GM18517 (cell line): ENCODE data around the gene C17orf100.
"Not testable (repeated sequence)": the region's sequence is repeated elsewhere in the genome, so short reads cannot be mapped to it uniquely, and the experiment has no call there.

Experiments used
- ATAC-seq: cut with Tn5 transposase; IDR thresholded peaks from one replicate; pipeline ENCODE4 v1.9.1; 2021; ENCODE audit warnings: mild to moderate bottlenecking, moderate library complexity; ENCODE audit not compliant: unreplicated experiment

C17orf100 gene

DNA sequence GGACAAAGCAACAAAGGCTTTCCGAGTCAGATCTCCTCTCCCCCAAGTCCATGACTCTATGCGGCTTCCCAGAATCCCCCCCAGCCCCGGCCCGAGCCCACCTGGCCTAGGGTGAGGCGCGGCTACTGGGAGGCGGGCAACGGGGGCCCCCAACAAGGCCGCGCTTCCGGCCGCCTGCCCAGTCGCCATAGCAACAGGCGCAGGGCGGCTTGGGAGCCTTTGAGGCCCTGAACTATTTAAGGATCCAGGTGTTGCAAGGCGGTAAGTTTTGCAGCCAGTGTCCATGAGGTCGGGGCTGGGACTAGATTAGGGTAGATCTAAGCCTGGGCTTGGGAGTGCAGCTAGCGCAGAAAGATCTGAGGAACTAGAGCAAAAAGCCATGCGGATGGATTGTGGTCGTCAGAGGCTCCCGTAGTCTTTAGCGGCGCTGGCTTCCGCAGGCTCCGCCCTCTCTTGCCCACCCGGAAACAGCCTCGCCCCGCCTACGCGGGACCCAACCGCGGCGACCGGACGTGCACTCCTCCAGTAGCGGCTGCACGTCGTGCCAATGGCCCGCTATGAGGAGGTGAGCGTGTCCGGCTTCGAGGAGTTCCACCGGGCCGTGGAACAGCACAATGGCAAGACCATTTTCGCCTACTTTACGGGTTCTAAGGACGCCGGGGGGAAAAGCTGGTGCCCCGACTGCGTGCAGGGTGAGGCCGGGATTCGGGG, 10.9 kb upstream of the C17orf100 start, which contains the start of the genes KIAA0753 and TXNDC17:
TSS of gene KIAA0753 (minus strand) at position 176 of the 711 bp plus-strand sequence. CDS start 5,608 bp downstream, outside the sequence.
TSS of gene TXNDC17 (plus strand) at position 525 of the 711 bp plus-strand sequence. CDS start at position 548, 23 bp downstream.
- peak; percentile 77 for ATAC-seq

DNA sequence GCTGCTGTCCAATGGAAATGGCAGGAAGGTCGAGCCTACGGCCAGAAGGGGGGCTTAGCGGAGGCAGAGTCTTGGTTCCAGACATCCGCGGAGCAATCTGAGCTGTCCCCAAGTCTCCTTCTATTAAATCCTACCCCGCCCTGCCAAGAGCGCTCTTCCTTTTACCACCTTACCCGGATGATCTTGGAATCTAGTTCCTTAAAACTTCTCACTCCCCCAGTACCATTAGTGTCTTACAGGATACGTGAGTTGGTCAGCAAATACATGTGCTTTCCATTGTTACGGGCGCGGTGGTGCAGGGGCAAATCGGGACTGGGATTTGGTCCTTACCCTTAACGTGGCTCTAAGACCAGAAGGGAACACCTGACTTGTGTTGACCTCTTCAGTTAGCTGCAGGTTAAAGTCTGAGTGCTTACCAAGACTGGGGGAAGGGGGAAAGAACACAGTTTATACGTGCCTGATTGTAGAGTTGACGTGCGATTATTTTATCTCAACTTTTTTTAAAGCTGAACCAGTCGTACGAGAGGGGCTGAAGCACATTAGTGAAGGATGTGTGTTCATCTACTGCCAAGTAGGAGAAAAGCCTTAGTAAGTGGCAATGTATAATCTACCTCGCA, 10.2 kb upstream of the C17orf100 start:
- ATAC-seq = peak; percentile 8

DNA sequence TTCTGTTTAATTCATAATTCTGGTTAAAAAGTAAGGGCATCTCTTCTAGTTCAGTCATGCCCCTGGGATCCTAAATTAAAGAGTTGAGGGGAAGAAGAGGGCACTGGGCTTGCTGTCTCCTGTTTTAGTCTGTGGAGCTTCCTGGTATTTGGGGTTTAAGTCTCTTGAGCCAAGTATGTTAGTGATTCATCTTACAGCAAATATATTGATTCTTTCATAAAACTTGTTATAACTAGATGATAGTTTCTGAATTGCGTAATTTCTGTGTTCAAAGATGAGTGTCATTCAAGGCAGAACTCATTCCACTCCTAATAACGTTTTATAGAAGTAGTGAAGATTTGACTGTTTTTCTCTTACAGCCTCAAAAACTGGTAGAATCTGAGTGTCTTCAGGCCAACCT, 9.0 kb upstream of the C17orf100 start:
- ATAC-seq = no peak

DNA sequence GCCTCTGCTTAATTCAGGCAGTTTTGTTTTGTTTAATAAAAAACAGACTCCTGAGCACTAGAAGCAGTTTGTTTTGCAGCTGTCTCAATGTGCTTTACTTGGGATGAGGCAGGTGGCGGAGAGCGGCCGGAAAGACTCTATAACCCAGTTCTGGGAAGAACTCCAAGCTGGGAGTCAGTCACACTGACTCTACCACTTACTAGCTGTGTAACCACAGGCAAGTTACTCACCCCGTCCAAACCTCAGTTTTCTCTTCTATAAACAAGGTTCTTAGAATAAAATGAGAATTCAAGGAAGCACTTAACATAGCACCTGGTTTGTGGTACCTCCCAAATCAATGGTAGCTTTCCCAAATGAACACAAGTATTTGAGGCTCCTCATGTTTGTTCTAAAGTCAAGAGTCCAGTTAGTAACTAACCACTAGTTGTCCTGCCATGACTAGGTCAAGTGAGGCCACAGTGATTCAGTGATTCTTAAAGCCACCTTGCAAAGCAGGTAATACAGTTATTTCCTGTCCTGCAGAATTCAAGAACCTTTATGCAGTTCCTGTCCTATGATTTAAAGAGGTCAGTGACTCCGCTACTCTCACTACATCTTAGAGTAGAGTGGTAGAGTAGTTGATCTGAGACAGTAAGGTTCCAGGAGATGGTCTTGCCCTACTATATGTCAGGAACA, 8.0 kb upstream of the C17orf100 start:
- no peak for ATAC-seq

DNA sequence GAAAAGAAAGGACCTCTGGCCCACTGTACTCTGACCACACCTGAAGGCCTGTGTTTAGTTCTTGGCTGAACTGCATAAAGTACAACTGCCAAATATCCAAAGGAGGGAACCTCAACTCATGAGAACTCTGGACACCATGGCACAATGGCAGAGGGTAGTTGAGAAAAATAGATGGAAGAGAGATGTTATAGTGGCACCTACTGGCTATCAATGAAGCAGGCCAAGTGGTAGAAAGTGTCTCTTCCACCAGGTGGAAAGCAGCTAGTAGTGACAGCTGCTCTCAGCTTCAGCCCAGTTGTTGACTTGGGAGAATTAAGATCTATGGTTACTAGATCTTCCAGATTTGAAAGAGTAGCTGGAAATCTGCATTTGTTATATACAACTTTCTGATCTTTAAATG, 3.4 kb upstream of the C17orf100 start:
- no peak for ATAC-seq

DNA sequence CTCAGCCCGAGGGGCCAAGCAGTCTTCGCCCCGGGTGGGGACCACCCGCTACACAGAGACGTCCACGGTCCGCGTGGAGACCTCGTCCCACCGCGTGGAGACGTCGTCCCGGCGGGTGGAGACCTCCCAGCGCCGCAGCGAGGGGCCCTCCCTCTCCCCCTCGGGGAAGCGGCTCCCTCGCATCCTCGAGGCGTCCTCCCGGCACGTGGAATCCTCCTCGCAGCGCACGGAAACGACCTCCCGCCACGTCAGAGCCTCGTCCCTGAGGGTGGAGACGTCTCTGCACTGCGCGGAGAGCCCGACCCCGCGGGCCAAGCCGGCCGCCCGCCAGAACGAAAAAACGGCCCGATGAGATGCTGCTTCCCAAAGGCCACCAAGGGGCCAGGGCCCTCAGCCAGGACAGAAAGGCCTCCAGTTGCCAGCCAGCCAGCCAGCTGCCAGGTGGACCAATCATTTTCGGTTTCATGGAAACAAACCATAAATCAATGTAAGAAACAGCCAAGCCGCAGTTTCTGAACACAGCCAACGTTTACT, 424 bp downstream of the C17orf100 start:
- no peak for ATAC-seq

DNA sequence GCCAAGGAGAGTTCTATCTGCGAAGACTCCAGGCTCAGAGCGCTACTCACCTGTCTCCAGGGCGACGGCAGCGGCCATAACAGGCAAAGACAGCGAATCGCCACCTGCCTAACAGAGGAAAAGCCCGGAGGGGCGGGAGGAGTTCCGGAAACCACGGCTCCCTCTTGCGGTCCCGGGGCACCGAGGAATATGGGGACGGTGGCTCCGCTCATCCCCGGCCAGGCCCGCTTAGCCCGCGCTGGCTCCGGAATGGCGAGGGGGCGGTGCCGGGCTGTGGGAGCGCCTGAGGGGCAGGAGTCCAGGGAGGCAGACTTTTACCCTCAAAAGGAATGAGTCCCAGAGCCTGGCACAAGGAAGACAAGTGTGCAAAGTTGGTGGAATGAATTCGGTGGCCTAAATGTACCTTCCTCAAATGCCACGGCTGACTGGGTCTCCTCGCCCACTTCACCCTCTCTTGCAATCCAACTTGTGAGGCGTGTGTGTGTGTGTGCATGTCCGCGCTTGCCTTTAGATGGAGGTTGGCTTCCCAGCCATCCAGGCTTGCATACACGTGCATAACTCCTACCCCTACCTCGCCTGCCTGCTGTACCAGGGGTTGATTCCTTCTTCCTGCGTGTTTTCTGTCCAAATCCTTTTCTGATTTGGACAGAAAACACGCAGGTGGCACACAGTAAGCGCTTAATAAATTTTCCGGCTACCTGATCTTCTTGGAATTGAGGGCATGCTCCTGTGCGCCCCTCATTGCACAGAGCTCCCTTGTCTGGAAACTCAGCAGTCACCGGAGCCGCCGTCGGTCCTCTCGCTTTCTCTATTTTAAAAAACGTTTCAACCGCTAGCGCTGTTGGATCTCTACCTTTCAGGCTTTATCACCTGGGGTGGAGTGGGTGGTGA, 3.5 kb downstream of the C17orf100 start:
- ATAC-seq = no peak

DNA sequence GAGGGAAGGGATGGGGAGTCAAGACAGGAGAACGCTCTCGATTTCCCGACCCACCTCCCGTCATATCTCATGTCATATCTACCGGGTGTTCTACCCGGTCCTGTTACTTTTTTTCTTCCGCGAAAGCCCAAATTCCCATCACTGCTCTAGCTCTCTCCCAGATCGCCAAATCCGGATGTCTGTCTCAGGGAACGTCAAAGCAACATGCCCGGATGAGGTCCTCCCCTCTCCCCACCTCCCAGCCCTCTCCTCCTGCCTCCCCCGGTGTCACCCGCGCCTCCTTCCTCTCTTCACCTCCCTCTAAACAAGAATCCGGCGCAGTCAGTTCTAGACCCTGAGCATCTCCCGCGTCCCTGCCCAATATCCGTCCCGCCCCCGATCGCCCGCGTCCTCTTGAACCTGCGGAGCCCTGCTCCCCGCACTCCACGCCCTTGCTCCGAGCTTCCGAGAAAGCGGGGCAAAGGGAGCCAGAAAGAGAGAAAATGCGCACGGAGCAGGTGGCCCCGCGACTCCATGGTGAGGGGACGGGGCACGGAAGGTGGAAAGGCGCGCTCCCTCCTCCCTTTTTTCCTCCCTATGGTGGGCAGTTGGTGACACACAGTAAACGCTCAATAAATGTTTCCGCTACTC, 4.3 kb downstream of the C17orf100 start:
- not testable (repeated sequence) for ATAC-seq

DNA sequence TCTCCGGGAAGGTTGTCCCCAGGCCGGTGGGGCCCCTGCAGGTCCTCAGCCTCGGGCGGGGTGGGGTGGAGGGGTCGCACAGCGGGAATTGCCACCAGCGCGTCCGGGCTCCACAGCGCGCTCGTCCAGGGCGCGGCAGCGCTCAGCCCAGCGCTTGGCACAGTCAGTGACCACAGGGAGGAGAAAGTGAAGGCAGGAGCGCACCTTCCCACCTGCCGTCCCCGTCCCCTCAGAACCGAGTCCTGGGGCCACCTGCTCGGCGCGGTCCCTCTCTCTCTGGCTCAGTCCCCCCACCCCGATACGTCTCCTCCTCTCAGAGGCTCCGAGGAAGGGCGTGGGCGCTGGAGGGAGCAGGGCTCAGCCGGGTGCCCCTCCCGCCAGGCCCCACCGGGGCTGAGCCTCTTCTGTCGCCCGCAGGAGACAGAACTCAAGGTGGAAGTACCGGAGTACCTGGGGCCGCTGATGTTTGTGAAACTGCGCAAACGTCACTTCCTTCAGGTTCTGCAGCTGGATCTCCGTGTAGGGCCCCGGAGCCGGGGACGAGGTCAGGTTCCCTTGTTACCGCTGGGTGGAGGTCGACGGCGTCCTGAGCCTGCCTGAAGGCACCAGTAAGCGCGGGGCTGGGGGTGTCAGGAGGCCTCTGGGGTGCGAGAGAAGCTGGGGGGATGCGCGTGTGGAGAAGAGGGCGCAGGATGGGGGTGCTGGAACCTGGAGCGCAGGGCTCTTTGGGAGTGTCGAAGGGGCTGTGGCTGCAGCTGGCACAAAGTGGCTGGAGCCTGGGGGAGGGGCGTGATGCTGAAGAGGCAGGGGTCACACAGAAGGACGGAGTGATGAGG, 5.5 kb downstream of the C17orf100 start:
- ATAC-seq = not testable (repeated sequence)

DNA sequence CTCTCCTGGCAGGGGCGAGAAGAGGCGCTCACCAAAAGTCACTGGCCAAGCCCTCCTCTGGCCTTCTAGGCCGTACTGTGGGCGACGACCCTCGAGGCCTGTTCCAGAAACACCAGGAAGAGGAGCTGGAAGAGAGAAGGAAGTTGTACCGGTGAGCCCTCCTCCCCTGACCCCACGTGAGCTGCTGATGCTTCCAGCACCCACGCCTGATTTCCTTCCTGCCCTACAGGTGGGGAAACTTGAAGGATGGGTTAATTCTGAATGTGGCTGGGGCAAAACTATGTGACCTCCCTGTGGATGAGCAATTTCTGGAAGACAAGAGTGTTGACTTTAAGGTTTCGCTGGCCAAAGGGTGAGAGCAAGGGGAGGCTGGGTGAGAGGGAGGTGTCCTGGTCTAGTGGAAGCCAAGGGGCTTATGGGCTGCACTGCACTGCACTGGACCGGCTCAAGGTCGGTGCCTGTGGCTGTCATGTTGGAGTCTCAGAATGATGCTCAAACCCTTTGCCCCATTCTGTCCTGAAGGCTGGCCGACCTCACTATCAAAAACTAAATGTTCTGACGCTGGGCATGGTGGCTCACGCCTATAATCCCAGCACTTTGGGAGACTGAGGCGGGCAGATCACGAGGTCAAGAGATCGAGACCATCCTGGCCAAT, 6.2 kb downstream of the C17orf100 start:
- ATAC-seq = no peak

DNA sequence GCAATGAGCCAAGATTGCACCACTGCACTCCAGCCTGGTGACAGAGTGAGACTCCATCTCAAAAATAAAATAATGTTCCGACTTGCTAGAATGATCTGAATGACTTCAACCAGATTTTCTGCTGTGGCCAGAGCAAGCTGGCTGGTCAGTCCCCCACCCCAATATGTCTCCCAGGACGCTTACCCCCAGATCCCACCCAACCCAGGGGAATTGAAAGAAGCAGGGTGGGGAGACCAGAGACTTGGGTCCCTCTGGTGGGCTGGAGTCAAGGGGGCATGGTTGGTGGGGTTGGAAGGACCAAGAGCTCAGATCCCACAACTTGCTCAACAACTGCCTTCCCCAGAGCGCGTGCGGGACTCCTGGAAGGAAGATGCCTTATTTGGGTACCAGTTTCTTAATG, 6.8 kb downstream of the C17orf100 start:
- not testable (repeated sequence) for ATAC-seq

DNA sequence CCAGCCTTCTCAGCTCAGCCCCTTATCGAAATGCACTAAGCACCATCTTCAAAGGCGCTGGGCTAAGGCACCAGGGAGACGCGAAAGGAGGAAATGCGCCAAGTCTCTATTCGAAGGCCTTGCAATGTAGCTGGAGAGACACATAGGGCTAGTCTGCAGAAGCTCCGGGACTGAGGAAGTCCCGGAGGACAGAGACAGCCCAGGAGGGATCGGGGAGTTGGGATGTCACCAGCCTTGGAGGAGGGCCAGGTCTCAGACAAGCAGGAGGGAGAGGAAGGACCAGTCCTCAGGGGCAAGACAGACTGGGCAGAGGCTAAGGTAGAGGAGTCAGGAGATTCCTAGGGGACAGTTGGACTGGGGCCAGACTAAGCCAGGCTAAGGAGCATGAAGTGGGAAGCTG, 8.5 kb downstream of the C17orf100 start:
- ATAC-seq = no peak

DNA sequence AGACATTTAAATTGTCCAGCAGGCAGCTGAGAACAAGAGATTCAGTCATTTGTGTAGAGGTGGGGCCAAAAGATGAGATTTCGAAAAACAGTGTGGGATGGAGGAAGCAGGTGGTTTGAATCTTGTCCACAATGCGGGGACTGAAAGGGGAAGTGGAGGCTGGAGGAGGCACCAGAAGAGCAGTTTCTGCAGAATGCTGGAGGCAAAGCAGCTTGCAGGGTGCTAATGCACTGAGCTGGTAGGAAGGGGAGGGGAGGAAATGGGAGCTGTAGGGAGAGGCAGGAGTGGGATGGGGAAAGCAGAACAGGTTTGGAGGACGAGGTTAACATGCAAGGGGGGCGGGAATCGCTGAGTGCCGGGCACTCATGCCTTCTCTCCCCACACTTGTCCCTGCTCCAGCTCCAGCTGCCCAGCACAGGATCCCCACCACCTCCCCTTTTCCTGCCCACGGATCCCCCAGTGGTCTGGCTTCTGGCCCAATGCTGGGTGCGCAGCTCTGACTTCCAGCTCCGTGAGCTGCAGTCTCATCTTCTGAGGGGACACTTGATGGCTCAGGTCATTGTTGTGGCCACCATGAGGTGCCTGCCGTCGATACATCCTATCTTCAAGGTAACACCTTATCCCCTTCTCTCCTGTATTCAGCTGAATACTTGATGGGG, 9.4 kb downstream of the C17orf100 start:
- ATAC-seq = peak; percentile 77

DNA sequence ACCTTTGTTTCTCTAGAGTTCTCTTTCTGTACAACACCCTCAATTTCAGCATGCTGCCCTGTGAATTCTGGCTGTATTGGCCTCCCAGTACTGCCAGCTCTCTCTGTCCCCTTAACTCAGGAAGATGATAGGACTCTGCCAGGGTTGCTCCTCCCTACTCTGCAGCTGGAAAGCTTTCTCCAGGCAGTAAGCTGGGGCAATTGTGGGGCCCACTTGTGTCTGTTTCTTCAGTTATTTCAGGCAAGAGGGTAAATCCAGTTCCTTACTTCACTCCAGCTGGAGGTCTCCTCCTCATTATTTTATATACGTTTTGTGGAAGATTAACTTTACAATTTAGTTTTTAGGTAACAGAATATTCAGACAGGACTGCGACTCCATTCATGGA, 9.9 kb downstream of the C17orf100 start:
- ATAC-seq = no peak

DNA sequence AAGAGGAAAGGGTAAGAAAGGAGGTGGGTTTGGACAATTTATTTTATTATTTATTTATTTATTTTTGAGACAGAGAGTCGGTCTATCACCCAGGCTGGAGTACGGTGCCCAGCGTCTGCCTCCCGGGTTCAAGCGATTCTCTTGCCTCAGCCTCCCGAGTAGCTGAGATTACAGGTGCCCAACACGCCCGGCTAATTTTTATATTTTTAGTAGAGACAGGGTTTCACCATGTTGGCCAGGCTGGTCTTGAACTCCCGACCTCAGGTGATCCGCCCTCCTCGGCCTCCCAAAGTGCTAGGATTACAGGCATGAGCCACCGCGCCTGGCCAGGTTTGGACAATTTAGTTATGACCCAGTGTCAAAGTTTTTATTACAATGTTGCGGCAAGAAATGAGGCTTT, 11.6 kb downstream of the C17orf100 start:
- ATAC-seq = not testable (repeated sequence)

DNA sequence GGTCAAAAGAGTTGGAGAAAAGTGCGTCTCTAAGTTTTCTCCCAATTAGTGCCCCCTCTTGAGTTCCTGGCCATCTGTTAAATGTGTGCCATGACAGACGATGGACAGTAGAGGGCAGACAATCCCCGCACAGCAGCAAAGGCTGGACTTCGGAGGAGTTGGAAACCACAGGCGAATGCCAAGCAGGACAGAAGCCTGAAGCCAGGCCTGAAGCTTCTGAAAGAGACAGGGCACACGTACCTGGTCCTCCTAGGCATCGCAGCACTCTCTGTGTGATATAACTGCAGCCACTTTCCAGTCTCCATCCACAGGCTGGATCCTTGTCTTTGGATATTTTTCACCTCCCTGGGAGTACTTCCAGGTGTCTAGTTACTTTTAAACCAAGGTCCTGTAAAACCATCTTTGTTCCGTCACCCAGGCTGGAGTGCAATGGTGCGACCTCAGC, 14.5 kb downstream of the C17orf100 start:
- ATAC-seq = no peak

DNA sequence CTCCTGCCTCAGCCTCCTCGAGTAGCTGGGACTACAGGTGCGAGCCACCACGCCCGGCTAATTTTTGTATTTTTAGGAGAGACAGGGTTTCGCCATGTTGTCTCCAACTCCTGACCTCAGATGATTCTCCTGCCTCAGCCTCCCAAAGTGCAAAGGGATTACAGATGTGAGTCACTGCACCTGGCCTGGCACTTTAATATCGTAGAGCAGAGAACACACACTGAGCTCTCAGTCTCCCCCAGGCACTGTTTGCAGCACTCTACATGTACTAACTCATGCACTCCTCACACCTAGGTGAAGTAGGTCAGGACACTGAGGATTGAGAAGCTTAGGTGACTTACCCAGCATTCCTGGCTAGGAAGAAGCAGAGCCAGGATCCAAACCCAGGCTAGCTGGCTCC, 15.0 kb downstream of the C17orf100 start:
- ATAC-seq = no peak

DNA sequence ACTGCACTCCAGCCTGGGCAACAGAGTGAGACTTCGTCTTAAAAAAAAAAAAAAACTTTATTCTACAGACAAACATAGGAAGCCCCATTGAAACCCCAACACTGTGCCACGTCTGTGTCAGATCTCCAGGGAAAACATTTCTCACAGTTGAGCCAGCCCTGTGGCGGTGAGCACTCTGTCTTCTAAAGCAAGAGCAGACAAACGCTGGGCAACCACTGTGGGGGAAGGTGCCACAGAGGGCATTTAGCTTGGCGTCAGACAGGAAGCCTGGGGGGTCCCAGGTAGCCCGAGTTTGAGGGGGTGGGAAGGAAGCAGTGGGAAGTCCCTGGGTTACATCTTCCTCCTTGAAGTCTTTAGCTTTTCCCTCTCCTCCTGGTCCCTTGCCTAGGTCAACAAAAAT, 16.0 kb downstream of the C17orf100 start:
- ATAC-seq = no peak
